ENCODE results near the gene DLGAP4. TPM values are rescaled to one million over a fixed set of nuclear protein-coding genes. Genes with fewer than 3 reads are reported as not detected.
A peak's percentile ranks its signal among the peaks of the same experiment; 100 is the strongest.

The DLGAP4 gene
- total and polyA plus RNA-seq, 10 of the 15 experiments (the other 5 are each of a cell fraction or from before 2014, with no cell fraction given): 0.42 to 43.3 (median 19.0) TPM

DNA sequence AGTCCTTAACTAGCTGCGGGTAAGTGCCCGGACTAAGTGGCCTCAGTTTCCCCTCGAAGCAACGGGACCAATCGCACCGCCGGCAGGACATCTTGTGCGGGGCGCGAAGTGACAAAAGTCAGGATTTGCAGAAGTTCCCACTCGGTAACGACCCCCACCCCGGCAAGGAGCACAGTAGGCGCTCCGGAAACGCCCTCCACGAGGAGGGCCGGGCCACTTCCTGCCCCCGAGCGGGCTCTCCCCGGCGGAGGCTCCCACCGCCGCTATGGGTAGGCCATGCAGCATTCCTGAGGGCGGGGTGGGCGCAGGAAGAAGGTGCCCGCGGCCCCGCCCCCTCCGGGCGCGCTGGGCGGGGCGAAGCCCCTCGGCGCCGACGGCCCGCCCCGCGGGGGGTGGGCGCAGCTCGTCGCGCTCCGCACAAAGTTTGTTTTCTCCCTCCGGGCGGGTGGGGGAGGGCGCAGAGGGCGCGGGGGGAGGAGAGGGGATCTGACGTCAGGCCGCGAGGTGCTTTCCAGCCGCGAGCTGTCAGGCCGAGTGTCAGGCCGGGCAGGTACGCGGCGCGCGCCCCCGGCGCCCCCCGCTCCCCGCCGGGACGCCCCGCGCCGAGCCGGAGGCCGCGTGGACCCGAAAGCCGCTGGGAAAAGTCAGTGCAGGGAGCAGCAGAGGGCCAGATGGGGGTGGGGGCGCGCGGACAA is 267.1 kb downstream of the DLGAP4 start, which contains the start of gene TGIF2 (continued):
- TF ChIP-seq HSF1 (IDR thresholded peaks at IDR 0.05; ENCODE audit: low read depth, low read length) (no peak), FOS (IDR thresholded peaks at IDR 0.05; ENCODE audit: borderline replicate concordance, extremely low read depth, insufficient read length) (no peak), ZBTB40 (IDR thresholded peaks at IDR 0.05; ENCODE audit: borderline replicate concordance) (peak; percentile 80), YBX1 (IDR thresholded peaks at IDR 0.05) (no peak), MYB (IDR thresholded peaks at IDR 0.05; ENCODE audit: borderline replicate concordance, low read depth, low read length) (no peak)
- TF ChIP-seq, protein P1, sequence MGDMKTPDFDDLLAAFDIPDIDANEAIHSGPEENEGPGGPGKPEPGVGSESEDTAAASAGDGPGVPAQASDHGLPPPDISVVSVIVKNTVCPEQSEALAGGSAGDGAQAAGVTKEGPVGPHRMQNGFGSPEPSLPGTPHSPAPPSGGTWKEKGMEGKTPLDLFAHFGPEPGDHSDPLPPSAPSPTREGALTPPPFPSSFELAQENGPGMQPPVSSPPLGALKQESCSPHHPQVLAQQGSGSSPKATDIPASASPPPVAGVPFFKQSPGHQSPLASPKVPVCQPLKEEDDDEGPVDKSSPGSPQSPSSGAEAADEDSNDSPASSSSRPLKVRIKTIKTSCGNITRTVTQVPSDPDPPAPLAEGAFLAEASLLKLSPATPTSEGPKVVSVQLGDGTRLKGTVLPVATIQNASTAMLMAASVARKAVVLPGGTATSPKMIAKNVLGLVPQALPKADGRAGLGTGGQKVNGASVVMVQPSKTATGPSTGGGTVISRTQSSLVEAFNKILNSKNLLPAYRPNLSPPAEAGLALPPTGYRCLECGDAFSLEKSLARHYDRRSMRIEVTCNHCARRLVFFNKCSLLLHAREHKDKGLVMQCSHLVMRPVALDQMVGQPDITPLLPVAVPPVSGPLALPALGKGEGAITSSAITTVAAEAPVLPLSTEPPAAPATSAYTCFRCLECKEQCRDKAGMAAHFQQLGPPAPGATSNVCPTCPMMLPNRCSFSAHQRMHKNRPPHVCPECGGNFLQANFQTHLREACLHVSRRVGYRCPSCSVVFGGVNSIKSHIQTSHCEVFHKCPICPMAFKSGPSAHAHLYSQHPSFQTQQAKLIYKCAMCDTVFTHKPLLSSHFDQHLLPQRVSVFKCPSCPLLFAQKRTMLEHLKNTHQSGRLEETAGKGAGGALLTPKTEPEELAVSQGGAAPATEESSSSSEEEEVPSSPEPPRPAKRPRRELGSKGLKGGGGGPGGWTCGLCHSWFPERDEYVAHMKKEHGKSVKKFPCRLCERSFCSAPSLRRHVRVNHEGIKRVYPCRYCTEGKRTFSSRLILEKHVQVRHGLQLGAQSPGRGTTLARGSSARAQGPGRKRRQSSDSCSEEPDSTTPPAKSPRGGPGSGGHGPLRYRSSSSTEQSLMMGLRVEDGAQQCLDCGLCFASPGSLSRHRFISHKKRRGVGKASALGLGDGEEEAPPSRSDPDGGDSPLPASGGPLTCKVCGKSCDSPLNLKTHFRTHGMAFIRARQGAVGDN (IDR thresholded peaks at IDR 0.05): peak; percentile 81

All from GM12878 (cell line).